Glutamatergic neuron (in vitro differentiated cells): ENCODE measurements around the gene SMIM12. TPM values are rescaled to one million over a fixed set of nuclear protein-coding genes. Genes with fewer than 3 reads are reported as not detected.

Source experiments
- DNase-seq: peaks from one replicate; pipeline ENCODE4 v3.0.0; 2022
- H3K27ac Mint-ChIP-seq: one replicate; pipeline ENCODE4 v1.8.0; 2020; ENCODE audit warnings: mild to moderate bottlenecking, mixed read lengths, inconsistent platforms; ENCODE audit not compliant: unreplicated experiment
- H3K27me3 Mint-ChIP-seq: one replicate; pipeline ENCODE4 v1.8.0; 2020; ENCODE audit warnings: mild to moderate bottlenecking, moderate library complexity, mixed read lengths, inconsistent platforms; ENCODE audit not compliant: unreplicated experiment
- H3K36me3 Mint-ChIP-seq: one replicate; pipeline ENCODE4 v1.8.0; 2020; ENCODE audit warnings: mild to moderate bottlenecking, mixed read lengths, inconsistent platforms; ENCODE audit not compliant: unreplicated experiment
- H3K4me1 Mint-ChIP-seq: one replicate; pipeline ENCODE4 v1.8.0; 2020; ENCODE audit warnings: mild to moderate bottlenecking, low read depth, mixed read lengths, inconsistent platforms; ENCODE audit not compliant: unreplicated experiment
- H3K4me3 Mint-ChIP-seq: one replicate; pipeline ENCODE4 v1.8.0; 2020; ENCODE audit warnings: mild to moderate bottlenecking, mixed read lengths, inconsistent platforms; ENCODE audit not compliant: unreplicated experiment
- H3K9me3 Mint-ChIP-seq: one replicate; pipeline ENCODE4 v1.8.0; 2020; ENCODE audit warnings: mild to moderate bottlenecking, moderate library complexity, mixed read lengths, inconsistent platforms; ENCODE audit not compliant: unreplicated experiment
- CTCF ChIP-seq: fragments of 200-600 bp; sonication (generic); IDR thresholded peaks from one replicate; pipeline ENCODE4 v1.5.0; 2021; ENCODE audit not compliant: partially characterized antibody, unreplicated experiment
- total RNA-seq: library from RNA; stranded (reverse); fragmentation: NEBNext Ultra II Directional; extraction: Animal tissue kit (Norgen Biotek cat#: 25700); gene quantifications from one replicate; pipeline ENCODE4 v1.2.1, GENCODE V29; 2021; ENCODE audit not compliant: unreplicated experiment

SMIM12 gene
- total RNA-seq, 1 donor from 2014 or later = 59.9 TPM

DNA sequence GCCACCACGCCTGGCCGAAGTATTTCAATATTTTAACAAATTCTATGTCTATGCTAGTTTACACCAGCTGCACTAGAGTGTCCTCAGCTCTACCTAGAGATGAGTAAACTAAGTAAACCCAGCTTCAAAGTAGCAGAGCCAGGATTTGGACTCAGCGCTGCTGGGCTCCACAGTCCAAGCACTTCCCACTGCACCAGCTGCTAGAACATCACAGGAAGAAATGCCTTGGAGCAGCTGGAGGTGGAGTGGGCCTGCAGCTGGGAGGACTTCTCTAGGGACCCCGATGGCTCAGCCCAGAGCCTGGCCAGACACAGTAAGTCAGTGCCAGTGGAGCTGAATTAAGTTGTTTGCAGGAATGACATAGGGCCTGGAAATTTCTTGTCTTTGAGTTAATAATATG is 10.2 kb upstream of the SMIM12 start:
- H3K9me3 Mint-ChIP-seq = peaks cover 5% of the 10 kb centered on the region
- H3K4me1 Mint-ChIP-seq = peaks cover 18% of the 10 kb centered on the region
- peaks cover 9% of the 10 kb centered on the region for H3K27me3 Mint-ChIP-seq
- H3K4me3 Mint-ChIP-seq = peak overlapping the region; percentile 64
- H3K36me3 Mint-ChIP-seq = peaks cover 8% of the 10 kb centered on the region
- no peak for DNase-seq
- peak overlapping the region; percentile 96 for H3K27ac Mint-ChIP-seq
- TF ChIP-seq CTCF = no peak

DNA sequence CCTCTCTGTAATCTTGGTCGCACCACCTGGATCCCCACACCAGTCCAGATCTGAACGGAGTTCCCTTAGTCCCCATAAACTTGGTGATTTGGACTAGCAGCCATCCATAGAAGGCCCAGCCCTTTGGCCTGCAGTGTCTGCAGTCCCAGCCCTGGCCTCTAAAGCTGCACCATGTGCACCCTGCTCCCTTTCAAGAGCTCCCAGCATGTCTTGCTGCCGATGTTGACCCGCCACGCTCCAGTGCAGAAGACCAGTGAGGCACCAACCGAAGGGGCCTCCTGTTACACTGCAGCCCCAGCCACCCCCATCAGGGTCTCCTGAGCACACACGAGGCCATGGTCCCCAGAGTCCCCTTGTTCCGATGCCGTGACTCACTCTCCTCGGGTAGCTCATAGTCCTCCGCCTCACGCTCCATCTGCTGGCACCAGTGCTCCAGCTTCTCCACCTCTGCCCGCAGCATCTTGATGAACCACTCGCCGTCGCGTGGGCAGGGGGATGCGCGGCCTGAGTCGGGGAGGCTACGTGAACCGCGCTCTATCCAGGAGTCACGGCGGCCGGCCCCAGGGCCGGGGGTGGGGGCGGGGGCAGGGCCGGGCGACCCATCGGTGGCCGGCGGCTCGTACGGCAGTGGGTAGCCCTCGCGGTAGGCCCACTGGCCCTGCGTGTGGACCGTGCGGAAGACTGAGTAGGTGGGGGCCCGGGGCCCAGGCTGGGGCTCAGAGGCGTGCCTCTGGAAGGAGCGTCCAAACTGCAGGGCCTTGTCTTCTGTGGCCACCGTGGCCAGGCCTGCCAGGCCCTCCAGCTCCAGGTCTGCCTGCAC is 8.9 kb upstream of the SMIM12 start:
- Mint-ChIP-seq H3K36me3 (peaks cover 8% of the 10 kb centered on the region), H3K4me3 (no peak overlapping the region), H3K9me3 (peaks cover 6% of the 10 kb centered on the region), H3K4me1 (peaks cover 18% of the 10 kb centered on the region), H3K27me3 (peaks cover 12% of the 10 kb centered on the region), H3K27ac (no peak overlapping the region)
- TF ChIP-seq CTCF = no peak
- DNase-seq = no peak

DNA sequence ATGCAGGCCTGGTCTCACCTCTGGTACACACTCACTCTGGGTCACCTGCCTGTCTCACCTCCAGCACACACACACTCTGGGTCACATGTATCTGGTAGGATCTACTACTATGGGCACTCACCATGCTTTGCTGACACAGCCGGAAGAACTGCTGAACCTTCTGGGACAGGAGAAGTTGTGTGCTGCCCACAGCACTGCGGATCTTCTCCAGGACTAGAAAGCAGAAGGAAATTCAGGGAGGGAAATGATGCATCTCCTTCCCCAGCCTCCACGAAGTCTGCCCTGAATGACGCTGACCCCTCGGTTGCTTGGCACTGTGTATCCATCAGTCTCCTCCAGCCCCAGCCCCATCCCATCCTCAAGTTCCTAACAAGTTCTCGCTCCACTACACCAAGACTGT is 7.9 kb upstream of the SMIM12 start:
- TF ChIP-seq CTCF = no peak
- Mint-ChIP-seq H3K4me1 (peaks cover 18% of the 10 kb centered on the region), H3K4me3 (no peak overlapping the region), H3K36me3 (peaks cover 8% of the 10 kb centered on the region), H3K27me3 (peaks cover 12% of the 10 kb centered on the region), H3K9me3 (peaks cover 6% of the 10 kb centered on the region), H3K27ac (no peak overlapping the region)
- DNase-seq = no peak

- DNase-seq = no peak
- peaks cover 12% of the 10 kb centered on the region for H3K27me3 Mint-ChIP-seq
- TF ChIP-seq CTCF = no peak
- H3K9me3 Mint-ChIP-seq = peaks cover 8% of the 10 kb centered on the region
- peaks cover 15% of the 10 kb centered on the region for H3K4me1 Mint-ChIP-seq
- H3K4me3 Mint-ChIP-seq = no peak overlapping the region
- peaks cover 8% of the 10 kb centered on the region for H3K36me3 Mint-ChIP-seq
- no peak overlapping the region for H3K27ac Mint-ChIP-seq
These were observed 7.2 kb upstream of the SMIM12 start for GRCh38 chr1:34866762-34867109.

- peaks cover 8% of the 10 kb centered on the region for H3K36me3 Mint-ChIP-seq
- no peak overlapping the region for H3K27ac Mint-ChIP-seq
- peak overlapping the region; percentile 55 for H3K4me3 Mint-ChIP-seq
- DNase-seq = peak; percentile 91
- TF ChIP-seq CTCF = peak; percentile 100
- H3K27me3 Mint-ChIP-seq = peaks cover 13% of the 10 kb centered on the region
- H3K9me3 Mint-ChIP-seq = peaks cover 8% of the 10 kb centered on the region
- peaks cover 9% of the 10 kb centered on the region for H3K4me1 Mint-ChIP-seq
These were observed 6.6 kb upstream of the SMIM12 start for GRCh38 chr1:34865981-34866761.
